Esophagus mucosa (tissue), 1 donor: Measurements from ENCODE around the gene ARHGDIB. TPM values are rescaled to one million over a fixed set of nuclear protein-coding genes. Genes with fewer than 3 reads are reported as not detected.

Source experiments
- ATAC-seq: fragments of 200-7000 bp; cut with Tn5 transposase; one replicate; pipeline ENCODE4 v1.9.1; 2020
- total RNA-seq: library from RNA; stranded (reverse); gene quantifications from one replicate; pipeline ENCODE4 v1.2.4, GENCODE V29; 2023
- donor health status: DM: yes; HTN: yes; CAD: no.

ARHGDIB gene
- total RNA-seq, 1 donor from 2014 or later = 39.0 TPM

DNA sequence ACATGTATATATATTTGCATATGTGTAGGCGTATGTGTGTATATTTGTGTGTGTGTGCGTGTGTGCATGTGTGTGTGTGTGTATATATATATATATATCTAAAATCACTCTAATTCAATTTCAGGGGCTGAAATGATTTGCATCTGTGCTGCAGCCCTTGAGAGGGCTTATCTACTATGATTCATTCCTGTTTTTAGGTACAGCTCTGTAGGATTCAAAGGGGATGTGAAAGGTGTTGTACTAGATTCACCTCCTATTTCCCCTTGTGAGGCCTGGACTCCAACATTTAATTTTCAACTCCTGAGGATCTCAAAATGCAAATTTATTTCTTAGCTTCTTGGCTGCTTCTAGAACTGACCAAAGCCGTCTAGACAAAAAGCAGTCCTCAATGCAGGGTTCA is 34.1 kb downstream of the ARHGDIB start:
- ATAC-seq = no peak

DNA sequence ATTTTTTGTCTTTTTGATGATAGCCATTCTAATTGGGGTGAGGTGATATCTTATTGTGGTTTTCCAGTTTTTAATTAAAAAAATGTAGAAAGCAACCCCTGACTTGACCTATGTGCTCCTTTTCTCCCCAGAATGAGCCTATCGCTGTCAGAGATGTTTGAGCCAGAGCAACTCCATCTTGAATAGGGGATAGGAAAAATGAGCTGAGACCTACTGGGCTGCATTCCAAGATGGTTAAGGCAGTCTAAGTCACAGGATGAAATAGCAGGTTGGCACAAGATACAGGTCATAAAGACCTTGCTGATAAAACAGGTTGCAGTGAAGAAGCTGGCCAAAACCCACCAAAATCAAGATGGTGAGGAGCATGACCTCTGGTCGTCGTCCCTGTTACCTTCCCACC is 36.9 kb downstream of the ARHGDIB start:
- no peak for ATAC-seq

DNA sequence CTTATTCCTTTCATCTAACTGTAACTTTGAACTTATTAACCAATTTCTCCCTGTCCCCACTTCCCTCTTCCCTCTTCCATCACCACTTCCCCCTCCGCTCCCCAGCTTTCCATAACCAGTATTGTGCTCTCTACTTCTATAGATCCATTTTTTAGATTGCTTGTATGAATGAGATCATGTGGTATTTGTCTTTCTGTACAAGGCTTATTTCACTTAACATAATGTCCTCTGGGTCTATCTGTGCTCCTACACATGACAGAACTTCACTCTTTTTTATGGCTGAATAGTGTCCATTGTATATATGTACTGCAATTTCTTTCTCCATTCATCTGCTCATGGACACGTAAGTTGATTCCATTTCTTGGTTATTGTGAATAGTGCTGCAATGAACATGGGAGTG is 37.5 kb downstream of the ARHGDIB start:
- no peak for ATAC-seq

DNA sequence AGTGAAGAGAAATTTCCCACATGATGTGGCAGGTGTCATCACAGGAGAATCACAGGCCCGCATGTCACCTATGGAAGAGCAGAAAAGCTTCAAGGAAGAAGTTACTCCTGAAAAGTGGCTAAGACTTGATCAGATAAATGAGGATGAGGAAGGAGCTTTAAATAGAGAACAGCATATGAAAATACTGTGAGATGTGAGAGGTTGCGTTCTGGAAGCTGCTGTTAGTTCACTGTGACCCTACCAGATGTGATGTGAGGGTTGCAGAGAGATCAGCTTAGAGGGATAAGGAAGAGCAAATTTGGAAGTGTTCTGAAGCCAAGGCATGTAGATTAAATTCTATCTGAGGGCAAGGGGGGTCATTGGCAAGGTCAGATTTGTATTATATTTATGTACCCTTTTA is 40.2 kb downstream of the ARHGDIB start:
- ATAC-seq = no peak

DNA sequence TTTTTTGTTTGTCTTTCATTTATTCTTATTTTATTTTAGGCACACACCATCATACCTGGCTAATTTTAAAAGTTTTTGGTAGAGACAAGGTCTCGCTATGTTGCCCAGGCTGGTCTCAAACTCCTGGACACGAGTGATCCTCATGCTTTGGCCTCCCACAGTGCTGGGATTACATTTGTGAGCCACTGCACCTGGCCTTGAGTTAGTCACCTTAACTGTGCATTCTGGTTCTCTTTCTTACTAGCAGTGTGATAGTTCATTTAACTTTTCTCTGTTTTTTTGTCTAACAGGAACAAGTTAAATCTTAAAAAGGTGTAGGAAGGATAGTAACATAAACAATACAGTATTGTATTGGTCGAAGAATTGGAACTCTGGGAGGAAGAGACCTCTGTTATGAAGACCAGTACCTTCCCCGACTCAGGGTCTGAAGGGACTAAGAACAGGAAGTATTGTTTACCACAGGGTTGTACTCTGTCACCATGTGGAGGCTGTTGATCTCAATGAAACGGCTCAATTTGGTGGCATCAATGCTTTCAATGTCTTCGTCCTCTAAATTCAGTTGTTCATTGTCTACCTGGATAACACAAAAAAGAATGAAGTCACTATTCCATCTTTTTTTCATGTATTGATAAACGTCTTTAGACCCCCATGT is 40.8 kb downstream of the ARHGDIB start:
- no peak for ATAC-seq

DNA sequence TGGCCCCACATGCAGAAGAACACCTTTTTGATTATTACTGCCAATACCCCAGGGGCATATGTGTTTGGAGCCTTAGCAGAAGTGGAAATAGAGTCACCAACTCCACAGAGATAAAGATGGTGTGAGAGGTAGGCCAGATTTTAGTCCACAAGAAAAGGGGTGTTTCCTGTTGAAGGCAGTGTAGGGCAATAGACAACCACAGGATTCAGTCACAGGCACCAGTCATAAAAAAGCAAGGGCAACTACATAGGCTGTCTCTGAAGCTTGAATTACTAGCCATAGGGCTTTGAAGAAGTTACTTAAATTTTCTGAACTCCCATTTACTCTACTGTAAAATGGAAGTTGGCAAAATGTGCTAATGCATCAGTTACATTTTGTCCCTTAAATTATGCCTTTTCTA is 41.9 kb downstream of the ARHGDIB start:
- no peak for ATAC-seq

DNA sequence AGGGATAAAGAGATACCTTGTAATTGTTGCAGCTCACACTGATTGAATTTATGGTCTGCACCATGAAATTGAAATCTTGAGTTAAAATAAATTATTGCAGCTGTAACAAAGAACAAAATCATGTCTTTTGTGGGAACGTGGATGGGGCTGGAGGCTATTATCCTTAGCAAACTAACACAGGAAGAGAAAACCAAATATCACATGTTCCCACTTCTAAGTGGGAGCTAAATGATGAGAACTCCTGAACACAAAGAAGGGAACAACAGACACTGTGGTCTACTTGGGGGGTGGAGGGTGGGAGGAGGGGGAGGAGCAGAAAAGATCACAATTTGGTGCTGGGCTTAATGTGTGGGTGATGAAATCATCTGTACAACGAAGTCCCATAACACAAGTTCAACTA is 45.7 kb downstream of the ARHGDIB start:
- ATAC-seq = no peak

DNA sequence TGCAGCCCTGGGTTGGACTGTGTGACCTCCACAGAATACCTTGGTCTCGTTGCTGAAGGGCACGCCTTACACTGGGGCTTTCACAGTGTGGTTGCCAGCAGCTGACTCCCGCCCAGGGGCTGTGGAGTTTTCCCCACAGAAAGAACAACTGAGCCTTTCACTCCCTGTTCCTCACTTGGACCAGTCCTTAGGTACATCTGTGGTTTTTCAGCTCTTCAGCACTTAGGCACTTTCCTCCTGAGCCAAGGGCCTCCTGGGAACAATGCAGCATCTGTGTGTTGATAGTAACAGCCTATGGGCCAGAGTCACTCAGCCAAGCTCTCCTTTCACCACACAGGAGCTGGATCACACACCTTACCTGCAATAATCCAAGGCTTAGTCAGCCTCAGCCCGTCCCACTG is 48.0 kb downstream of the ARHGDIB start:
- ATAC-seq = peak; percentile 95

DNA sequence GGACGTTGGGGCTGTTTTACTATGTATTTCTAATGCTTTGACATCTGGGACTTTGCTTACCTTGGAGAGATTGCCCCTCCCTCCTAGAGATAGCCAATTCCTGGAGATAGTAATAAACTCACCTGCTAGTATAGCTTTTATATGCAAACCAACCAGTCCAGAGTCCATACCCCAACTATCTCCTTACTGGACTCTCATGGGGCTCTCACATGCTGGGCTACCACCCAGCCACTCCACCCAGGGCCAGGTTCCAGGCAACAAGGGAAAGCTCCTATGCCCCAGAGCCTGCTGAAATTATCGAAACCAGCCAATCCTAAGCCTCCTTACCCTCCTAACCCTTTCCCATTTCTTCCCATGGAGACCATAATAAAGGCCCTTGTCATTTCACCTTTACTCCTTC is 50.3 kb downstream of the ARHGDIB start:
- ATAC-seq = no peak

DNA sequence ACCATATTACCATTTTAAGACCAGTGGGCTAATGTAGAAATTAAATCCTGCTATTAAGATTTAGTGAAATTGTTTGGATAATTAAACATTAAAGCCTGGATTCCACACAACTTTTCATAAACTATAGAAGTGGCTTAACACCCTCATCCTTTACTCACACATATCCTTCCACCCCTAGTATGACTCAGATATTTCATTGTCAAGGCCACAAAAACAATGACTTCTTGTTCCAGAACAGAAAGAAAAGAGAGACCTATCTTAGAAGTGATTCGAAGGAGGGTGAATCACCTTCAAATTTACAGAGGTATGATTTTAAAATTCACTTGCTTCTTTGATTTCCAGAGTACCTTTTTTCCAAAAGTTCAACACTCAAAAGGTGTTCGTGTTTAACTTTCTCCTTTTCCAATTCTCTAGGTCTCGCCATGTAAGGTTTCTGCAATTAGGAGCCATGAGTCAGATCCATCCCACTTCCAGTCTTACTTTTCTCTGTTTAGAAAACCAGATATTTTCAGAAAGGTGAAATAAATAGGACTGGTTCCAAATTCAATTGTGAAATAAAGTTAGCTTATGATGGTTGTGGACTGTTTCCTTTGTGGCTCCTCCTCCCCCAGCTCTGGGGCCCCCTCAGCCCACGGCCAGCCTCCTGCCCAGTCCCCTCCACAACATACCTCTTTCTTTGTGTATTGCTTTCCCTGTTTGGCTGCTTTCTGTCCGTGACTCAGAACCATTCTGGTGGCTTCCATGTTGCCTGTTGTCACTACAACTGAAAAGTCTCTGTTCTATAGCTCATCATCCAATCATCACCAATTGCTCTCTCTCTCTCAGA is 51.1 kb downstream of the ARHGDIB start:
- ATAC-seq = peak; percentile 66

DNA sequence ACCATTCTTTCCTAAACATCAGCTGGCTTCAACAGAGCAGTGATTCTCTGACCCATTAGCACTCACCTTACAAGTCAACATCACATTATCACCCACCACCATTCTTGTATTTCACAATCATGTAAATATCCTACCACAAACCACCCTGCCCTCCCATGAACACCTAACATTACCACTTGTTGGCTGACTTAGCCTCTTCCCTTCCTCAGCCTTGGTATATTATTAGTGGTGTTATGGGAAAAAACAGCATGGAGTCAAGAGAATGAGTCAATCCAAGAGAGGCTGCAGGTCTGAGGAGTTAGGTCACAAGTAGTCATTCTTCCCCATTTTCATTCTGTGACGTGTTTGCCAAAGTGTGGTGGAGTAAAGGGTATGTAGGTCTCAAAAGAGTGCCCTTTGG is 53.4 kb downstream of the ARHGDIB start:
- no peak for ATAC-seq

DNA sequence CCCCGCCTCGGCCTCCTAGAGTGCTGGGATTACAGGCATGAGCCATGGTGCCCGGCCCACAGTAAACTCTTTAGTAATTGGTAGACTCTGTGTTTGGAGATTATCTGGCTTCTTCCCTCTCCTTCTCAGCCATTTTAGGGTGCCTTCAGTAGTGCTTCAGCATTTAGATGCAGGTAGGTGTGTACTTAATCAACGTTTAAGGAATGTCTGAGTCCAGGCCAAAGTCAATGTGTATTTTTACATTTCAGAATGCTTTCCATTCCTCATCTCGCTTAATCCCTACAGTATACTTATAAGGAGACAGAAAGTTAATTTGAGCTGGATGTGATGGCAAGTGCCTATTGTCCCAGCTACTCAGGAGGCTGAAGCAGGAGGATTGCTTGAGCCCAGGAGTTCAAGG is 55.3 kb downstream of the ARHGDIB start:
- no peak for ATAC-seq

DNA sequence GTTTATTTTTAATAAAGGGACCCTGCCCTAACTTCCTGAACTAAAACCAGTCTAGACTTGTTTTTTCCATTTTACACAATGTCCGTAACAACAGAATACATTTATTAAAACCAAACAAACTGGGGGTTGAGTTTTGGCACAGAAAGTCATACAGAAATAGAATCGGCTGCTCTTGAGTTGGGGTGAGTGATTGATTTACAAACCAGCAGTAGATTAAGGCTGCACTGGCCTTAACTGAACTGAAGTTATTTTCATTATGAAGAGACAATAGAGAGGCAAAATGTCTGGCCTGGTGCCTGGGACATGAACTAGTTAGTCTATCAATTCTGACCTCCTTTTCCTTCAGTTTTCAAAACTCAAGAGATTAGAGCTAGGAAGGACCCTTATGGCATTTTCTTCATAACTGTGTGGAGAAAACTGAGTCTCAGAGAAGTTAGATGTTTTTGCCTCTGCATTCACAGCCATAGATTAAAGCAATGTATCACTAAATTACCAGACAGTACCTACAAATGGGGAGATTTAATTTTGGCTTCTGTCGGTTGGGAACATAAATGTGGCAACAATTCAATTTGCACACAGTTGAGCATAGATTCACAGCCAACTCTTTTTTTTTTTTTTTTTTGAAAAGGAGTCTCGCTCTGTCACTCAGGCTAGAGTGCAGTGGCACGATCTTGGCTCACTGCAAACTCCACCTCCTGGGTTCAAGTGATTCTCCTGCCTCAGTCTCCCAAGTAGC is 56.0 kb downstream of the ARHGDIB start:
- no peak for ATAC-seq

DNA sequence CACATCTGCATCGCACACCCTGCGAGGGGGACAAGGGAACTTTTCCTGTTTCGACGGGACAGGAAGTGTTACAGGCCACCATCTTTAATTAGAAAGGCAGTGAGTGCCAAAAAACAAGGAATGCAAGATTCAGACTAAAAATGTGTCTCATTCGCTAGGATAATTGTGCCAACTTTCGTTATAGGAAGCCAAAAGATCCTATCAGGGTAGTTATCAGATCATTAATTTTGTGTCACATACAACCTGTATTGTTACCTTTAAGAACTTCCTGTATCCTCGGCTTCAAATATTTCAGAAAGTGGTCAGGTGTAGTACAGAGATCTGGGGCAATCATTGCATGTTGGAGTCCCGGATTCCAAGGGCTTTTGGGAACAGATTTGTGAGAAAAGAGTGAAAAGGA is 56.5 kb downstream of the ARHGDIB start:
- ATAC-seq = no peak

DNA sequence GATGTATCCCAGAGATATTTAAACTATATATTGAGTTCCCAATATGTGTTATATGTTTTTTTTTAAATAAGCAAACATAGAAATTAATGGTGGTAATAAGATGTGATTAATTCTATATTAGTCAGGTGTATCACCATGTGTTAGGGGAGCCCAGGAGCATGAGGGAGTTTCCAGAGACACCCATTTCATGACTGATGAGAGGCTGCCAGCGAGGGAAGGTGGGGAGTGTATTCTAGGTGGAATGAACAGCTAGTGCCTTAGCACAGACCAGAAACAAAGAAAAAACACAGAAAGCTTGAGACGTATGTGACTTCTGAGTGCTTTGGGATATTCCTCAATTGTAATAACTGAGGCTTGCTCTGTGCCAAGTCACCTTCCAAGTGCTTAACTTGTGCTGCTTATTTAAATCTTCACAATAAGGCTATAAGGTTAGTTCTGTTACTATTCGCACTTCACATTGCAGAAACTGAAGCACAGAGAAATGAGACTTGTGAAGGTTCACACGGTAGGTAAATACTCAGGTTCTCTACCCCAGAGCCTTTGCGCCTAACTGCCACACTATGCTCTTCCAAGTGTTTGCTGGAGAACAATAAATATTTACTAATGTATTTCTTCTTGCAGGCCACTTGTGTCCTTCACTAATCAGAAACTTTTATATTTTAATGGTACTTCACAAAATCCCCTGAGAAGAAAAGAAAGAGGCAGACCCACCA is 57.9 kb downstream of the ARHGDIB start:
- ATAC-seq = no peak

DNA sequence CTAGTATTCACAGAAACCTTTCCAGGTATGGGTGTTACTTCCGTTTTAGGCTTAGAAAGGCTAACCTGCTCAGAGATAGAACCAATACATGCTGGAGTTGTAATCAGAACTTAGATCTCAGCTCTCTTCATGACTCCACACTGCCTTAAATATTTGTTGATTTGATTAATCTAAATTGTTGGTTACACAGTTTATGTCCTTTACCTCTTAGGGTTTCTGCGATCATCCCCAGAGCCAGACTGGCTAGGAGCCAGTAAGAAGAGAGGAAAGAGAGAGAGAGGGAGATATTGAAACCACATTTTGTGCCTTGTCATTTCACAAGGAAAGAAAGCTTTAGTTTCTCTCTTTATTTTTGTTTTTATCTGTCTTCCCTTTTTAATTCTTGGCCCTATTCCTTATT is 58.9 kb downstream of the ARHGDIB start:
- no peak for ATAC-seq

DNA sequence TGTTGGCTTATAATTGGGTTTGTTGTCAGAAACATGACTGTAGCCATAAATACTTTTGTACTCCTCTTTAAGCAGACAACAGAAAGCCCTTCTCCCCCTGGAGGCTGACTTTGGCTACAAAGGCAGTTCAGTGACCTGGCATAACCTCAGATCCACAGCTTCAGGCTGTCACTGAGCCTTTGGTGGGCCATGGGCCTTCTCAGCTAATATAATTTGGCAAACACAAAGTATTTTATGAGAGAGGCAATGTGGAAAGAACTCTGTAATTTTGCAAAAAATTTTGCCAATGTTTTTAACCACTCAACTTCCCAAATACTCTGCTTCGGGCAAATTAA is 60.2 kb downstream of the ARHGDIB start:
- ATAC-seq = no peak

DNA sequence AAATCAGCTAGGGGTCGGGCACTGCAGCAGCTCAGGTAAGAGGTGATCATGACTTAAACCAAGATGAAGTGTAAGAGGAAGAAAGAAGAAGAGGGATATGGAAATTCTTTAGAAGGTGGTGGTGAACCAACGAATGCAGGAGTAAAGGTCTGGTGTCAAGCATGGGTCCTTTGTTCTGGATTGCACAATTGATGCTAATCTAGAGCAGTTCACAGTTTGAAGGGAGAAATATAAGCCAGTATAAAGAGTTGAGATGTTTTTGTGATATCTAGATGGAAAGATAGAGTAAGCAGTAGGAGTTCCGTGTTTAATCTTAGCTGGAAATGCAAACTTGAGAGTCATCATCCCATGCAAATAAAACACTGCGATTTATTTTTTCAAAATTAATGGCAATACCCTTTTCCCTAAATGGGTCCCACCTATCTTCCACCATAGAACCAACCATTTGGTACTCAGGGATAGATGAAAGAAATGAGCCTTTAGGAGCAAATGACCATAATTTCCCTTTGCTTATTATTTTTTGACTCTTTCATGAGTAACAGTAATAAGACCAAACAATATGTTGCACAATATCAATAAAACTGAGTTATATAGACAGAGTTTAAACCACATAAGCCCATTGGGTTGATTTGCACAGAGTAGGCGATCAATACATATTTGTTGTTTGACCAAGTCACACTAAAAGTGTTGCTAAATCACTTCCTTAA is 60.7 kb downstream of the ARHGDIB start:
- ATAC-seq = no peak

DNA sequence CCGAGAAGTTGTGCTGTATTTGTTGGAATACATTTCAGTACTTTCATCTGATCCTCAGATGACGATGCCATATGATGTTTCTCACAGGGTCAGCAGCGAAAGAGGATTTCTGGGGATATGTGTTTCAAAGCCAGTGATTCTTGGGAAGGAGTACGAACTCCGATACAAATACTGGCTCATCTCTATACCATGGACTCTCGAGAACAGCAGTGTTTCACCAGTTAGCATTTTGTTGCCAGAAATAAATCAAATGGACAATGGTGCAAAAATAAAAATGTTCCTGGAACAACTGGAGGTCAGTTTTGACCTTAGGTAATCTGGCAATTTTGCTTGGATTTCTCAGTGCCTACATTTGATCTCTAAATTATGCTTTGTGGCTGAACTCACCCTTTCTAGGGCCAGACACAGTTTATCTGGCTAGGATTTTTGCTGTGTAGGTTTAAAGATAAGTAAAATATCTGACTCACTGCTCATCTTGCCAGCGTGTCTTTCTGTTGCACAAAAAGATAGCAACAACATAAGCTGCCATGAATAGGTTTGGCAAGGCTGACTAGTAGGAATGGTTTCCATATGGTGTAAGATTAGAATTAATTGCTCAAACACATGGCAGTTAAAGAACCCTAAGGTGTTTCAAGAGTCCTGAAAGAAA is 64.8 kb downstream of the ARHGDIB start:
- ATAC-seq = no peak

DNA sequence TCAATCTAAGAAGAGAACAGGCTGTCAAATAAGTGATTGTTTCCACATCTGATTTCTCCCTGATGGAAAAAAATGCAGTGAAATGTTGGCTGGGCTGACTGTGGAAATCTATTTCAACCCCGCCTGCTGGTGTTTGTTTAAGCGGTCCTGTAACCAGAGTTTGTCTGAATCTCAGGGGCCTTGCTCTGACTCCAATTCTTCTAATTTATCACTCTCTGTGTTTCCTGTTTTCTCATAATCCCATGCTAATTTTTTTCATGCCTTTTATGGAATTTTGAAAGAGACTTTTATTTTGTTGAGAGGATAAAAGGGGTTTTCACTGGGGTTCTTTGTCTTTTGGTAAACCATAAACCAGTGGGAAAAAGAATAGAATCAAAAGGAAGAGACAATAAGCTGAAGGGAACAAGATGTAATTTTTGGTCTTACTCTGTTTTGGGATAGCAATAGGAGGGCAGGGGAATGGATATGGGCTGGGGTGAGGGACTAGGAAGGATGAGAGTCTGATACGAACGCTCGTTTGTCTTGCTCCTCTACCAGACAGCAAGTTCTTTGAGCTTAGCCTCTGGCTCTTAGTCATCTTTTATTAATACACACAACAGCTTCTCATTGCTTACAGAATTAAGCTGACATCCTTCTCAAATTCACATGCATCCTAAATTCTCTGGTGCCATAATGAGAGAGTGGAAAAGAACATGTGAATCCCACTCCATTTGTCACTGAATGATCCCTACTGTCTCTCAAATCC is 67.7 kb downstream of the ARHGDIB start:
- no peak for ATAC-seq
